ENCODE results near the gene RFX8.

Gene RFX8

DNA sequence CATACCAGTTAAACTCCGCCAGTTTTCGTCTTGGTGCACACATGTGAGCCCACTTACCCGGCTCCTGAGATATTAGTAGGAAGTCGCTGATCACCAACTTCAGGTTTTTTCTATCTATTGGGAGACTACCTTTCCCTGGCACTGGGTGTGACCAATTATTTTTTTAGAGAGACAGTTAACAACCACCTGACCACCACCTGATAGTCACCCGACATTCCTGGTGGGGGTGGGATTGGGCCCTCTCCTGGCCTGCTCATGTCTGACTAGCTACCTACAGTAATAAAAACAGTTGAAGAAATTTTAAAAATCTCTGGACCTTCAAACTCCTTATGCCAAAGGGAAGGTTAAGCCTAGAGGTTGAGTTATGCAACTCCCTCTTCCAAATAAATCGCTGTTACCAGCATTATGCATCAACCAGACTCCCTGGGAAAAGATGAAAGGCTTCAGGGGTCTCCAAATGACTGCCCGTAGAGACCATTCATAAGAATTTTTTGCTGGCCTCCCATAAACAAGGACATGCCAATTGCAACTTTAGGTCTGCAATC, 115.4 kb downstream of the RFX8 start:
- no peaks in the 10 kb centered on the region for H4K20me1 ChIP-seq (ENCODE audit: control insufficient read depth, insufficient read depth, low read depth, low read length)
- no peaks in the 10 kb centered on the region for H3K9me3 ChIP-seq (ENCODE audit: control insufficient read depth, insufficient read depth, low read length)
- H3K27me3 ChIP-seq (ENCODE audit: control insufficient read depth, low read length) = peaks cover 15% of the 10 kb centered on the region
- no peaks in the 10 kb centered on the region for H3F3A ChIP-seq (ENCODE audit: control insufficient read depth, insufficient read depth)
- no peak overlapping the region for H3K4me2 ChIP-seq (ENCODE audit: low read length)
- H3K4me1 ChIP-seq (ENCODE audit: control insufficient read depth, low read length) = no peaks in the 10 kb centered on the region
- no peak overlapping the region for H3K4me3 ChIP-seq (ENCODE audit: low read length)
- no peak overlapping the region for H3K27ac ChIP-seq (ENCODE audit: low read depth, low read length)
- H3K36me3 ChIP-seq (ENCODE audit: control insufficient read depth, low read length) = no peaks in the 10 kb centered on the region
- TF ChIP-seq CTCF (IDR thresholded peaks at IDR 0.05; ENCODE audit: low read depth, low read length, poor library complexity, severe bottlenecking) (no peak), EZH2phosphoT487 (IDR thresholded peaks at IDR 0.05; ENCODE audit: borderline replicate concordance, low read length) (no peak)
- H3K79me2 ChIP-seq (ENCODE audit: control insufficient read depth, low read length) = no peaks in the 10 kb centered on the region
- no peaks in the 10 kb centered on the region for H3K9me2 ChIP-seq (replicated peaks; ENCODE audit: control insufficient read depth, low read length)

DNA sequence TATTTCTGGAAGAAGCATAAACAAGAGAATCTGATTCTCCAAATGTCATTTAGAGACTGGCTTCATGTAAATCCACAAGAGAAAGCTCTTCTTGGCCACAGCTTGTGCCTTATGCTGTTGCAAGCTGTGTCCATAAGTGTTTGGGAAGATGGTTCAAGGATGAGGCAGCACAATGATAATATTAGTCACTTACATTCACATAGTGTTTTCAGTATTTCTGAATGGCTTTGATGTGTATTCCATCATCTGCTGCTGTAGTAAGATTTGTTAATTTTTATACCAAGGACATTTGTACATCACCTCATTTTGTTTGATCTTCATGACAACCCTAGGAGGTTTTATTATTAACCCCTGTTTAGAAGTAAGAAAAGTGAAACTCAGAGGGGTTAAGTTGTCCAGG, 117.5 kb downstream of the RFX8 start:
- Histone ChIP-seq H4K20me1 (ENCODE audit: control insufficient read depth, insufficient read depth, low read depth, low read length) (no peaks in the 10 kb centered on the region), H3K4me3 (ENCODE audit: low read length) (no peak overlapping the region), H3K36me3 (ENCODE audit: control insufficient read depth, low read length) (no peaks in the 10 kb centered on the region), H3K9me2 (replicated peaks; ENCODE audit: control insufficient read depth, low read length) (no peaks in the 10 kb centered on the region), H3F3A (ENCODE audit: control insufficient read depth, insufficient read depth) (no peaks in the 10 kb centered on the region), H3K4me1 (ENCODE audit: control insufficient read depth, low read length) (no peaks in the 10 kb centered on the region), H3K4me2 (ENCODE audit: low read length) (no peak overlapping the region), H3K9me3 (ENCODE audit: control insufficient read depth, insufficient read depth, low read length) (no peaks in the 10 kb centered on the region), H3K27ac (ENCODE audit: low read depth, low read length) (no peak overlapping the region), H3K79me2 (ENCODE audit: control insufficient read depth, low read length) (no peaks in the 10 kb centered on the region), H3K27me3 (ENCODE audit: control insufficient read depth, low read length) (peaks cover 12% of the 10 kb centered on the region)
- TF ChIP-seq EZH2phosphoT487 (IDR thresholded peaks at IDR 0.05; ENCODE audit: borderline replicate concordance, low read length) (no peak), CTCF (IDR thresholded peaks at IDR 0.05; ENCODE audit: low read depth, low read length, poor library complexity, severe bottlenecking) (no peak)

- peaks cover 9% of the 10 kb centered on the region for H3K27me3 ChIP-seq (ENCODE audit: control insufficient read depth, low read length)
- H3K9me2 ChIP-seq (replicated peaks; ENCODE audit: control insufficient read depth, low read length) = no peaks in the 10 kb centered on the region
- H3F3A ChIP-seq (ENCODE audit: control insufficient read depth, insufficient read depth) = no peaks in the 10 kb centered on the region
- TF ChIP-seq CTCF (IDR thresholded peaks at IDR 0.05; ENCODE audit: low read depth, low read length, poor library complexity, severe bottlenecking) = no peak
- no peak for TF ChIP-seq EZH2phosphoT487 (IDR thresholded peaks at IDR 0.05; ENCODE audit: borderline replicate concordance, low read length)
- H3K36me3 ChIP-seq (ENCODE audit: control insufficient read depth, low read length) = no peaks in the 10 kb centered on the region
- H3K9me3 ChIP-seq (ENCODE audit: control insufficient read depth, insufficient read depth, low read length) = no peaks in the 10 kb centered on the region
- no peak overlapping the region for H3K27ac ChIP-seq (ENCODE audit: low read depth, low read length)
- H3K4me3 ChIP-seq (ENCODE audit: low read length) = no peak overlapping the region
- H4K20me1 ChIP-seq (ENCODE audit: control insufficient read depth, insufficient read depth, low read depth, low read length) = no peaks in the 10 kb centered on the region
- no peak overlapping the region for H3K4me2 ChIP-seq (ENCODE audit: low read length)
- no peaks in the 10 kb centered on the region for H3K79me2 ChIP-seq (ENCODE audit: control insufficient read depth, low read length)
- H3K4me1 ChIP-seq (ENCODE audit: control insufficient read depth, low read length) = no peaks in the 10 kb centered on the region
Observed at GRCh38 chr2:101356521-101356920, 118.4 kb downstream of the RFX8 start.

Measured in DOHH2 (cell line).